ENCODE data around the gene CPE. TPM values are rescaled to one million over a fixed set of nuclear protein-coding genes. Genes with fewer than 3 reads are reported as not detected.

The CPE gene
- total RNA-seq, 1 donor from 2014 or later = 93.8 TPM

GRCh38 chr4:165464376-165464775 lies 85.6 kb downstream of the CPE start:
- DNase-seq (ENCODE audit: low spot score in 2 of 2, unreplicated experiment in 2 of 2) = no peak
- no peak overlapping the region for H3K27ac Mint-ChIP-seq
- no peak overlapping the region for H3K4me3 Mint-ChIP-seq
- no peaks in the 10 kb centered on the region for H3K27me3 Mint-ChIP-seq (ENCODE audit: low read depth)
- no peaks in the 10 kb centered on the region for H3K9me3 Mint-ChIP-seq
- no peak for TF ChIP-seq CTCF (IDR thresholded peaks at IDR 0.05; ENCODE audit: unreplicated experiment)
- H3K4me1 Mint-ChIP-seq = peaks cover 23% of the 10 kb centered on the region
- peaks cover 2% of the 10 kb centered on the region for H3K36me3 Mint-ChIP-seq

GRCh38 chr4:165464813-165465381 lies 86.1 kb downstream of the CPE start:
- H3K4me3 Mint-ChIP-seq = no peak overlapping the region
- no peak for DNase-seq (ENCODE audit: low spot score in 2 of 2, unreplicated experiment in 2 of 2)
- H3K27me3 Mint-ChIP-seq (ENCODE audit: low read depth) = no peaks in the 10 kb centered on the region
- H3K9me3 Mint-ChIP-seq = no peaks in the 10 kb centered on the region
- peak; percentile 91 for TF ChIP-seq CTCF (IDR thresholded peaks at IDR 0.05; ENCODE audit: unreplicated experiment)
- H3K4me1 Mint-ChIP-seq = peaks cover 21% of the 10 kb centered on the region
- peaks cover 2% of the 10 kb centered on the region for H3K36me3 Mint-ChIP-seq
- H3K27ac Mint-ChIP-seq = no peak overlapping the region

- no peak for TF ChIP-seq CTCF (IDR thresholded peaks at IDR 0.05; ENCODE audit: unreplicated experiment)
- H3K4me1 Mint-ChIP-seq = no peaks in the 10 kb centered on the region
- H3K27me3 Mint-ChIP-seq (ENCODE audit: low read depth) = no peaks in the 10 kb centered on the region
- H3K27ac Mint-ChIP-seq = no peak overlapping the region
- no peak for DNase-seq (ENCODE audit: low spot score in 2 of 2, unreplicated experiment in 2 of 2)
- H3K36me3 Mint-ChIP-seq = peaks cover 30% of the 10 kb centered on the region
- H3K9me3 Mint-ChIP-seq = peaks cover 26% of the 10 kb centered on the region
- H3K4me3 Mint-ChIP-seq = no peak overlapping the region
Measured at GRCh38 chr4:165470009-165470408, 91.2 kb downstream of the CPE start.

GRCh38 chr4:165472943-165473676 lies 94.3 kb downstream of the CPE start:
- H3K4me1 Mint-ChIP-seq = no peaks in the 10 kb centered on the region
- H3K4me3 Mint-ChIP-seq = no peak overlapping the region
- H3K27ac Mint-ChIP-seq = no peak overlapping the region
- peaks cover 40% of the 10 kb centered on the region for H3K36me3 Mint-ChIP-seq
- H3K27me3 Mint-ChIP-seq (ENCODE audit: low read depth) = no peaks in the 10 kb centered on the region
- no peak for DNase-seq (ENCODE audit: low spot score in 2 of 2, unreplicated experiment in 2 of 2)
- H3K9me3 Mint-ChIP-seq = peaks cover 35% of the 10 kb centered on the region
- no peak for TF ChIP-seq CTCF (IDR thresholded peaks at IDR 0.05; ENCODE audit: unreplicated experiment)

GRCh38 chr4:165474784-165475705 lies 96.2 kb downstream of the CPE start:
- Mint-ChIP-seq H3K9me3 (peaks cover 35% of the 10 kb centered on the region), H3K27me3 (ENCODE audit: low read depth) (no peaks in the 10 kb centered on the region), H3K4me1 (no peaks in the 10 kb centered on the region), H3K4me3 (no peak overlapping the region), H3K27ac (no peak overlapping the region), H3K36me3 (peaks cover 40% of the 10 kb centered on the region)
- no peak for DNase-seq (ENCODE audit: low spot score in 2 of 2, unreplicated experiment in 2 of 2)
- no peak for TF ChIP-seq CTCF (IDR thresholded peaks at IDR 0.05; ENCODE audit: unreplicated experiment)

All from mesothelial cell of epicardium (in vitro differentiated cells).